Measurements from ENCODE around the gene GSTM1. TPM values are rescaled to one million over a fixed set of nuclear protein-coding genes. Genes with fewer than 3 reads are reported as not detected.

Gene GSTM1
- total RNA-seq: 39.0 and 39.1 TPM in 2 replicates
- long read RNA-seq, transcript GSTM1-201 (8 exons, 1,161 nt): major isoform, 13 of 17 reads
- long read RNA-seq, partial matches to known transcripts: 1 of 17 reads
- long read RNA-seq, other reads (novel, unspliced or antisense): 2 of 17 reads

GRCh38 chr1:109687641-109688499, at the start of gene GSTM1:
Gene GSTM1, plus strand, starts transcription at chr1:109687817. Its CDS starts 57 bp downstream, at chr1:109687874.
- peak; percentile 43 for DNase-seq (ENCODE audit: low spot score, unreplicated experiment)
- Mint-ChIP-seq H3K27me3 (no peaks in the 10 kb centered on the region), H3K4me3 (ENCODE audit: low read depth) (peak within 1 kb of the TSS; percentile 74), H3K27ac (peak within 1 kb of the TSS; percentile 95), H3K9me3 (ENCODE audit: low read depth) (no peaks in the 10 kb centered on the region), H3K36me3 (ENCODE audit: insufficient read depth) (no peaks in the 10 kb centered on the region), H3K4me1 (ENCODE audit: low read depth) (no peaks in the 10 kb centered on the region)
- peak; percentile 37 for TF ChIP-seq CTCF (IDR thresholded peaks at IDR 0.05; ENCODE audit: unreplicated experiment)

GRCh38 chr1:109639063-109639840, 48.4 kb upstream of the GSTM1 start:
- DNase-seq (ENCODE audit: low spot score, unreplicated experiment): no peak
- Mint-ChIP-seq H3K4me1 (ENCODE audit: low read depth) (peaks cover 13% of the 10 kb centered on the region), H3K27ac (no peak overlapping the region), H3K9me3 (ENCODE audit: low read depth) (no peaks in the 10 kb centered on the region), H3K27me3 (peaks cover 17% of the 10 kb centered on the region), H3K36me3 (ENCODE audit: insufficient read depth) (no peaks in the 10 kb centered on the region), H3K4me3 (ENCODE audit: low read depth) (no peak overlapping the region)
- no peak for TF ChIP-seq CTCF (IDR thresholded peaks at IDR 0.05; ENCODE audit: unreplicated experiment)

GRCh38 chr1:109639841-109640184, 47.8 kb upstream of the GSTM1 start:
- Mint-ChIP-seq H3K4me1 (ENCODE audit: low read depth) (peaks cover 17% of the 10 kb centered on the region), H3K27me3 (peaks cover 17% of the 10 kb centered on the region), H3K27ac (peak overlapping the region; percentile 41), H3K36me3 (ENCODE audit: insufficient read depth) (no peaks in the 10 kb centered on the region), H3K9me3 (ENCODE audit: low read depth) (no peaks in the 10 kb centered on the region), H3K4me3 (ENCODE audit: low read depth) (no peak overlapping the region)
- DNase-seq (ENCODE audit: low spot score, unreplicated experiment): no peak
- TF ChIP-seq CTCF (IDR thresholded peaks at IDR 0.05; ENCODE audit: unreplicated experiment): no peak

- Mint-ChIP-seq H3K27me3 (peaks cover 17% of the 10 kb centered on the region), H3K4me3 (ENCODE audit: low read depth) (no peak overlapping the region), H3K4me1 (ENCODE audit: low read depth) (peaks cover 18% of the 10 kb centered on the region), H3K9me3 (ENCODE audit: low read depth) (no peaks in the 10 kb centered on the region), H3K36me3 (ENCODE audit: insufficient read depth) (no peaks in the 10 kb centered on the region), H3K27ac (peak overlapping the region; percentile 41)
- DNase-seq (ENCODE audit: low spot score, unreplicated experiment): peak; percentile 88
- peak; percentile 85 for TF ChIP-seq CTCF (IDR thresholded peaks at IDR 0.05; ENCODE audit: unreplicated experiment)
Observed at GRCh38 chr1:109640285-109640865, 47.2 kb upstream of the GSTM1 start.

All from progenitor cell of endocrine pancreas (in vitro differentiated cells).